Mesothelial cell of epicardium (in vitro differentiated cells): Measurements from ENCODE around the gene CLDN4. TPM values are rescaled to one million over a fixed set of nuclear protein-coding genes. Genes with fewer than 3 reads are reported as not detected.

ENCODE experiments used
- DNase-seq, 2 experiments: peaks; one replicate each; pipeline ENCODE4 v3.0.0; 2021; ENCODE audit warnings: low spot score in 2 of 2; ENCODE audit not compliant: unreplicated experiment in 2 of 2
- H3K27ac Mint-ChIP-seq: 2 replicates; pipeline ENCODE4 v1.8.0; 2021; ENCODE audit warnings: mixed read lengths
- H3K27me3 Mint-ChIP-seq: 2 replicates; pipeline ENCODE4 v1.8.0; 2021; ENCODE audit warnings: low read depth, mixed read lengths
- H3K36me3 Mint-ChIP-seq: 2 replicates; pipeline ENCODE4 v1.8.0; 2021; ENCODE audit warnings: mixed read lengths
- H3K4me1 Mint-ChIP-seq: 2 replicates; pipeline ENCODE4 v1.8.0; 2021; ENCODE audit warnings: mixed read lengths
- H3K4me3 Mint-ChIP-seq: 2 replicates; pipeline ENCODE4 v1.8.0; 2021; ENCODE audit warnings: mild to moderate bottlenecking, moderate library complexity, mixed read lengths
- H3K9me3 Mint-ChIP-seq: 2 replicates; pipeline ENCODE4 v1.8.0; 2021; ENCODE audit warnings: mixed read lengths
- total RNA-seq: library from RNA; stranded (reverse); gene quantifications from 3 replicates; pipeline ENCODE4 v1.2.1, GENCODE V29; 2021
- TF ChIP-seq, protein P1 (sequence below): fragments of 200-600 bp; sonication (generic); IDR thresholded peaks from one replicate; pipeline ENCODE4 v1.5.0; 2021; ENCODE audit warnings: antibody characterized with exemption; ENCODE audit not compliant: unreplicated experiment

The CLDN4 gene
- total RNA-seq, 1 donor from 2014 or later = 165 TPM

DNA sequence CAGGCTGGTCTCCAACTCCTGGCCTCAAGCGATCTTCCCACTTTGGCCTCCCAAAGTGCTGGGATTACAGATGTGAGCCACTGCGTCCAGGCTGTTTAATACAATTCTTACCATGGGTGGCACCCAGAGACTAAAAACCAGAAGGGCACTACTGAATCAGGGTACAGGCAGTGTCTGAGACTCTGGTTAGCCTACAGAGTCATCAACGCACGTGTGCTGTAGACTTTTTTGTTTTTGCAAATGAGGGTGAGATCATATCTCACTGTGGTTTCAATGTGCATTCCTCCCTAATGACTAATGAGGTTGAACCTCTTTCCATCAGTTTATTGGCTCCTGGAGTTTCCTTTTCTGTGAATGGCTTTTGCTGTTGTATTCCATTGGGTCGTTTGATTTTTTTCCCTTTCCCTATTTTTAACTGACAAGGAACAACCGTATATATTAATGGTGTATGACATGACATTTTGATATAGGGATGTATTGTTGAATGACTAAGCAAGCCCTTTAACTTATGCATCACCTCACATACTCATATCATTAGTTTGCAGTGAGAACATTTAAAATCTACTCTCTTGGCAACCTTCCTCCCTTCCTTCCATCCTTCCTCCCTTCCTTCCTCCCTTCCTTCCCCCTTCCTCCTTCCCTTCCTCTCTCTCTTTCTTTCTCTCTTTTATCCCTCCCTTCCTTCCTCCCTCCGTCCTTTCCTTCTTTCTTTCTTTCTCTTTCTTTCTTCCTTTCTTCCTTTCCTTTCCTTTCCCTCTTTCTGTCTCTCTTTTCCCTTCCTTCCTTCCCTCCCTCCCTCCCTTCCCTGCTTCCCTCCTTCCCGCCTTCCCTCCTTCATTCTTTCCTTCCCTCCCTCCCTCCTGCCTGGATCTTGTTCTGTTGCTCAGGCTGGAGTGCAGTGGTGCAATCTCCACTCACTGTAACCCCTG is 20.9 kb downstream of the CLDN4 start:
- no peak overlapping the region for H3K4me3 Mint-ChIP-seq
- H3K27ac Mint-ChIP-seq = peak overlapping the region; percentile 97
- H3K36me3 Mint-ChIP-seq = no peaks in the 10 kb centered on the region
- H3K9me3 Mint-ChIP-seq = no peaks in the 10 kb centered on the region
- TF ChIP-seq, protein P1, sequence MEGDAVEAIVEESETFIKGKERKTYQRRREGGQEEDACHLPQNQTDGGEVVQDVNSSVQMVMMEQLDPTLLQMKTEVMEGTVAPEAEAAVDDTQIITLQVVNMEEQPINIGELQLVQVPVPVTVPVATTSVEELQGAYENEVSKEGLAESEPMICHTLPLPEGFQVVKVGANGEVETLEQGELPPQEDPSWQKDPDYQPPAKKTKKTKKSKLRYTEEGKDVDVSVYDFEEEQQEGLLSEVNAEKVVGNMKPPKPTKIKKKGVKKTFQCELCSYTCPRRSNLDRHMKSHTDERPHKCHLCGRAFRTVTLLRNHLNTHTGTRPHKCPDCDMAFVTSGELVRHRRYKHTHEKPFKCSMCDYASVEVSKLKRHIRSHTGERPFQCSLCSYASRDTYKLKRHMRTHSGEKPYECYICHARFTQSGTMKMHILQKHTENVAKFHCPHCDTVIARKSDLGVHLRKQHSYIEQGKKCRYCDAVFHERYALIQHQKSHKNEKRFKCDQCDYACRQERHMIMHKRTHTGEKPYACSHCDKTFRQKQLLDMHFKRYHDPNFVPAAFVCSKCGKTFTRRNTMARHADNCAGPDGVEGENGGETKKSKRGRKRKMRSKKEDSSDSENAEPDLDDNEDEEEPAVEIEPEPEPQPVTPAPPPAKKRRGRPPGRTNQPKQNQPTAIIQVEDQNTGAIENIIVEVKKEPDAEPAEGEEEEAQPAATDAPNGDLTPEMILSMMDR = no peak
- H3K4me1 Mint-ChIP-seq = peaks cover 30% of the 10 kb centered on the region
- H3K27me3 Mint-ChIP-seq = peaks cover 12% of the 10 kb centered on the region
- DNase-seq = no peak

- TF ChIP-seq, protein P1 = no peak
- Mint-ChIP-seq H3K27ac (peak overlapping the region; percentile 97), H3K36me3 (no peaks in the 10 kb centered on the region), H3K27me3 (peaks cover 18% of the 10 kb centered on the region), H3K9me3 (no peaks in the 10 kb centered on the region), H3K4me1 (peaks cover 30% of the 10 kb centered on the region), H3K4me3 (no peak overlapping the region)
- no peak for DNase-seq
These were observed 21.7 kb downstream of the CLDN4 start for GRCh38 chr7:73852500-73852899.

DNA sequence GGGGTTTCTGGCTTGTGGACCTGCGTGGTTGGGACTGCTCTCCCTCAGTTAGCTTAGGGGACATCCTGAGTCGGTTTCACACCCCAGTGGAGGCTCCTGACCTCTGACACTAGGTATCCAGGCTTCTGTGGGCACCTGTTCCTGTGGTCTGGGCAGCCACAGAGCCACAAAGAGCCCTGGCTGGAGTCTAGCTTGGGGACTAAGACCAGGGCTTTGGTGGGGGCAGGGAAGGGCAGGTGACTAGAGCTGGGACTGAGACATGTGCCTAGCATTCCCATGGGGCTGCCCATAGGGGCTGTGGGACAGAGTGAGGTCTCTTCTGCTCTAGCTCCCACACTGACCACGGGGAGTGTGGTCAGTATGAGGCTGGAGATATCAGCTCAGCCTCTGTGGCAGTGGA is 26.1 kb downstream of the CLDN4 start:
- TF ChIP-seq, protein P1 = no peak

GRCh38 chr7:73858807-73859206 is 28.0 kb downstream of the CLDN4 start:
- no peak overlapping the region for H3K4me3 Mint-ChIP-seq
- no peak overlapping the region for H3K27ac Mint-ChIP-seq
- TF ChIP-seq, protein P1 = no peak
- H3K4me1 Mint-ChIP-seq = peaks cover 1% of the 10 kb centered on the region
- DNase-seq = no peak
- H3K27me3 Mint-ChIP-seq = peaks cover 19% of the 10 kb centered on the region
- no peaks in the 10 kb centered on the region for H3K36me3 Mint-ChIP-seq
- H3K9me3 Mint-ChIP-seq = no peaks in the 10 kb centered on the region

More for the DNA sequence above, 26.1 kb downstream of the CLDN4 start:
- Mint-ChIP-seq H3K36me3 (no peaks in the 10 kb centered on the region), H3K4me1 (peaks cover 7% of the 10 kb centered on the region), H3K27ac (no peak overlapping the region), H3K9me3 (no peaks in the 10 kb centered on the region), H3K27me3 (peaks cover 19% of the 10 kb centered on the region), H3K4me3 (no peak overlapping the region)
- DNase-seq = no peak

DNA sequence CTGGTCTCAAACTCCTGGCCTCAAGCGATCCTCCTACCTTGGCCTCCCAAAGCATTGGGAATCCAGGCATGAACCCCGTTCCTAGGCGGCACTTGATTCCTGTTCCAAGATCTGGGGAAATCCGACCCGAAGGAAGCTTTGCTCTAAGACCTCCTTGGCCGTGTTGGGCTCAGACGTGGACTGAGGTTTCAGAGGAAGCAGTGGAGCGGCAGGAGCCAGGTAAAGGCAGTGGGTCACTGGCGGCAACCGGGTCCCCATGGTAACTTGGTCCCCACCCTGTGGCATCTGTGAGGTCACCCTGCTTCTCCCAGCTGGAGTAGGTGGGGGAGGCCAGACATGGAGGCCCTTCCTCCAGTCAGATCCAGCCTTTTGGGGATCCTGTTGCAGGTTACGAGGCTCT is 30.1 kb downstream of the CLDN4 start, which contains the start of gene TMEM270:
TMEM270 (plus strand) TSS at position 301 of the 400 bp plus-strand sequence; CDS start at position 337, 36 bp downstream.
- no peaks in the 10 kb centered on the region for H3K36me3 Mint-ChIP-seq
- H3K27me3 Mint-ChIP-seq = peaks cover 13% of the 10 kb centered on the region
- no peak within 1 kb of the TSS for H3K4me3 Mint-ChIP-seq
- no peaks in the 10 kb centered on the region for H3K4me1 Mint-ChIP-seq
- H3K9me3 Mint-ChIP-seq = no peaks in the 10 kb centered on the region
- no peak for DNase-seq
- TF ChIP-seq, protein P1 = no peak
- H3K27ac Mint-ChIP-seq = no peak within 1 kb of the TSS
